NCI-H748 (cell line): Measurements from ENCODE around the gene AGAP1.

ENCODE experiments used
- DNase-seq: peaks from one replicate; lab custom pipeline; 2025; ENCODE audit not compliant: unreplicated experiment; lab: John Stamatoyannopoulos, UW

AGAP1 gene

GRCh38 chr2:235530735-235531134 is 36.9 kb downstream of the AGAP1 start:
- DNase-seq = no peak

DNA sequence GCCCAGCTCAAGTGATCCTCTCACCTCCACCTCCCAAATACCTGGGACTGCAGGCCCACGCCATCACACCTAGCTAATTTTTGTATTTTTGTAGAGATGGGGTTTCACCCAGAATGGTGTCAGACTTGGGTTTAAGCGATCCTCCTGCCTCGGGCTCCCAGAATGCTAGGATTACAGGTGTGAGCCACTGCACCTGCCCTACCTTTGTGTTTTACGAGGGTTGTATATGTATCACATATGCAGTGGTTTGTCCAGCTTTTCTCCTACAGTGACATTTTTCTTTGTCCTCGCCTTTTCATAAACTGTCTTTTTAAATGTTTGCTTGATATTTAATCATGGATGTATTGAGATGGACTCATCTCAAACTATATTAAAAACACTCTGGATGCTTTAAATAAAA is 38.5 kb downstream of the AGAP1 start:
- no peak for DNase-seq

DNA sequence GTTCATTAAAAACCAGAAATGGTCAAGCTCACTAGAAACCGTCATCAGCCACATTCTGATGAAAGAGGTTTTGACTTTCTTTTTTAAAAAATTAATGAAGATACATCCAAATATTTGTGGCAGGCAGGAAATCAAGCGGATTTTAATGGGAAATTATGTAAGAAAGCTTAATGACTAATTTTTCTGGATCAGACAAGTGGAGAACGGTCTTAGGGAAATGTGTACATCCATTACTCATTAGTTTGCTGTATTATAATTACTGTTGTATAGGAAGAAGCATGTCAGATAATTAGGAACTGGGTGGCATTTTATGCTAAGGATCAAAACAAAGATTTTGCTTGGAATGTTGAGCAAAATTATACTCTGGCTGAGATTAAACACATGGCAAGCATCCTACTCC is 39.4 kb downstream of the AGAP1 start:
- no peak for DNase-seq

GRCh38 chr2:235533616-235534385 is 40.0 kb downstream of the AGAP1 start:
- no peak for DNase-seq

GRCh38 chr2:235534678-235535422 is 41.0 kb downstream of the AGAP1 start:
- DNase-seq = no peak

GRCh38 chr2:235535423-235536130 is 41.7 kb downstream of the AGAP1 start:
- DNase-seq = peak; percentile 25

GRCh38 chr2:235536711-235537110 is 42.9 kb downstream of the AGAP1 start:
- no peak for DNase-seq

- no peak for DNase-seq
These were observed 43.3 kb downstream of the AGAP1 start for GRCh38 chr2:235537186-235537585.

DNA sequence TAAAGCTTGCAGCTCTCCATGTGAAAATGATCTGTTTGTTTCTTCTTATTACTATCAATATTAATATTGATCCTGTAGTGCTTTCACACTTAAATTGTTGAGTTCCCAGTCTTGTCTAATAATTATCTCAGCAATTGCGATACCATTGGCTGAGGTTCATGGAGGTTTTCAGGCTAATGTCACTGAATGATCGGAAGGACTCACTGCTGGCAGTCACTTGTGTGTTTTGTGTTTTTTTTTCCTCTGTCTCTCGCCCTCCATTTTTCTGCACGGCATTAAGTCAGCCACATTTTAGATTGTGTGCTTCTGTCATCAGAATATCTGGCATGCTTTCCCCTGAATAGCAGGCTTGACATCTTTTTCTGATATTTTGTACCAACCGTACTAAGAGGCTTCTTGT is 43.7 kb downstream of the AGAP1 start:
- DNase-seq = no peak

DNA sequence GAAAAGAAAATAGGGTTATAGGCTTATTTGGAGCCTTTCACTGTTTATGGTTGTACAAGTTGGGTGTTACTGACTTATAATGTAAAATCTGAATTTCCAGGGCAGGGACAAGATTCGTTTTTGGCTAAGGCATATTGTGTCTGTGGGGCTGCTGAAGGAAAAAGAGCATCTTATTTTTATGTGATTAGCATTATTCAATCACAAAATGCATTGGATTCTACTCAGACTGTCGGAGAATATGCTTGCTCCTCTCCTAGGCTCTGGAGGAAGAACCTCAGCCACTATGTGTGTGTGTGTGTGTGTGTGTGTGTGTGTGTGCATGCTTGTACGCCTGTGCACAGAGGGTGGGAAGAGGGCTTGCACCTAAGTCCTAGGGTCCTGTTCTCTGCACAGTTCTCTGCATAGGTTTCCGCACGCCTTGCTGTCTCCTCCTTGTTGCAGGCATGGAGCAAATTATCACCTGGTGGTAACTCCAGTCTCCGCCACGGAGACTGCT is 44.3 kb downstream of the AGAP1 start:
- DNase-seq = no peak

- DNase-seq = no peak
These were observed 45.1 kb downstream of the AGAP1 start for GRCh38 chr2:235538981-235539380.

DNA sequence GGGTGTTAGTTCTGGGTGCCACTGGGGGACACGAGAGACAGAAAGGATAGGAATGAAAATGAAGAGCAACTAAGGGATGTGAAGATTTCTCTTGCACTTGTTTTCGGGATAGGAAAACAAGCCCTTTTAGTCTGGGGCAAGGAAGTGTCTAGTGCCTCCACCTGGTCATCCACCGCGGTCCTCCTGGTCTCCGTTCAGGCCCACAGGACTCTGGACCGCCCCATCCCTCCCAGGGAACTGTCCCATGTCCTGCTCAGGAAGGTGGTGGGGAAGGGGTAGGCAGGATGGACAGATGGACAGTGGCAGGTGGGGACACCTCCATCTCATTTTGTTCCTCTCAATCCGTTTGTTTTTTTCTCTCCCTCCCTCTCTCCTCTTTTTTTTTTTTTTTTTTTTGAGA is 45.9 kb downstream of the AGAP1 start:
- DNase-seq = no peak

DNA sequence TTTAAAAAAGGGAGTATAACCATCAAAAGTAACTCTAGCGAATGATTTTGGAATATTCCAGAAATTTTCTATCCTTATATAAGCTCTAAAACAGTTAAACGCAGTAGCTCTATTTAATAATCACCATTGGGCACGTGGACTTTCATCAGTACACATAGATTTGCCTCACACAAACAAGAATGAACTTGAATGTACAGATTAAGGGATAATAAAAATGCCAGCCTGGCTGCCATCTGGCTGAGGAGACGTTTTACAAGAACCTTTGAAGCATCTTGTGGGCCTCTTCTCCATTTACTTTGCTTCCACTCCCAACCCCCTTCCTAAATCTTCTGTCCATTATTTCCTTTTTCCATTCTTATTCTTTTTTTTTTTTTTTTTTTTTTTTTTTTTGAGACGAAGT is 47.2 kb downstream of the AGAP1 start:
- no peak for DNase-seq

DNA sequence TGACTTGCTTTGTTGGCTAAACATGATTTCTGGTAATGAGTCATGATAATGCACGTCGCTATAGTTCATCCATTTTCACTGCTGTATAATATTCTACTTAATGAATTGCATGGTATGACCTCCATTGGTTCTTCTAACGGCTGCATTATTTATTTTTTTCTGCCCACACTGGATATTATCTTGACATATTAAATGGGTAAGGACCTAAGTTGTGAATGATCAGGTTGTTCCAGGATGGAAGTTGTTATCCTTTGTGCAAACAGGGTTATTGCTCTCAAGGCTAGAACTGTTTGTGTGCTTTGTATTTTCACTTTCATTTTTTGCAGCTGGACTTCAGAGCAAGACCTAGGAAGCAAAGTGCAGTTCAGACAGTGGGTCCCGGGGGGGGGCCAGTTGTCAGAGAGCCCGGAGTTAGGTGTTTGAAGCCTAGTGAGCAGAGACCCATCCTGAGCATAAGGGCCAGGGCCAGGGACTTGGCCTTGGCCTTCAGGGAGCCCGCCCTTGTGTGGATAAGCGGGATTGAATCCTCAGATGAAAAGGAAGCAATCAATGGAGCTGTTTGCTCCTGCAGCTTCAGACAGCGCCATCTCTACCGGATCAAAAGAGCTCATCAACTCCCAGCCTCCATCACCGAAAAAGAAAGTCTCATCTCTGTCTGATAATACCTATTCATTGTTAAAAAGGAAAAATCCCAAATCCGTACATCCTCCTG is 48.2 kb downstream of the AGAP1 start:
- DNase-seq = peak; percentile 36

DNA sequence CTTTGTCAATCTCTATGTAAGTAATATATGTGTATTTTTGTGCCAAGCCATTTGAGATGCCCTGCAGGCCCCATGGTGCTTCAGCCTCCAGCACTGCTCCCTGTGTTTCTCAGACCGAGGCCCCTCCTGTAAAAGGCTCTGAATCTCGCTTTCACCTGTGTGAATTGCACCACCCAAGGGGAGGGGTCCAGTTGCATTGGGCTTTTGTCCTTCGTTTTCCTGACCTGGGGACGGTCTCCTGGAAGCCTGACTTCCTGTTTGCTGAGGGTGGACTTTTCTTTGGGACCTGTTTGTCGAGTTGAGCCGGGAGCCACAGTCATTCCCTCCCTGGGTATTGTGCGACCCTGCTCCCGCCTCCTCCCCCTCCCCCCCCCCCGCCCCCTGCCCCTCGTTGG is 48.9 kb downstream of the AGAP1 start:
- DNase-seq = peak; percentile 93

- no peak for DNase-seq
These were observed 49.4 kb downstream of the AGAP1 start for GRCh38 chr2:235543128-235543750.

DNA sequence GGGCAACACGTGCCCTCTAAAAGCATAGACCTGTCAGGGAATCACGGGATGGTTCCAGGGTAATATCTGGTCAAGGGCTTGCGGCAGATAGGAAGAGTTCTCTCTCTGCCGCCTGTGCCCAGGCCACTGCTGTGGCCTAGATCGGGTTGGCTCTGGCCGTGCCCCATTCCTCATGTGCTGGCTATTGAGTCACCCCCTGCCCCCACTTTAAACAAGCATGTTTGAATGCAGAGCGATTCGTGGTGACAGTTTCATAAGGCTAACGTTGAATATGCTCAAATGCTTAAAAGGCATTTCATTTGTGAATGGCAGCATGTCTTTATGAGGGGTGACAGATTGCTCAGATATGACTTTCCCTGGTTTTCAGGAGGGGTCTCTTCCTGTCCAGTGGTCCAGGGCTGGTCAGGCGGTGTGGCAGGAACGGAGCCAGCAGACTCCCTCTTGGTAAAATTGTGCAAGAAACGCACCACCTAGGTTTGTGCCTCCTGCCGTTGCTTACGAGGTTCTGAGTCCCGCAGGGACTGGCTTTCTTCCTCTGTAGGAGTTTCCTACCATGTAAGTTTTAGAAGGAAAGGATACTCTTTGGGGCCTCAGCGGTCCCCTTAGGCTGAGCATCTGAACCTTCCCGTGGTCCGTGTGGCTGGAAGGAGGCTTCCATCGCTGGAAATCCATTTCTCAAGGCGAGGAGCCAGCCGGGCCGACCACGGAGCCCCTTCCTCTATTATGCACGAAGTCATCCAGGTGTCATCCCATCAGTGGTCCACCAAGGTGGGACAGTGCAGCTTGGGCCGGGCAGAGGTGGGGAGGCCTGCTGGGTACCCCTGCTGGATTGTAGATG is 50.2 kb downstream of the AGAP1 start:
- no peak for DNase-seq

GRCh38 chr2:235544689-235544969 is 50.8 kb downstream of the AGAP1 start:
- DNase-seq = no peak

GRCh38 chr2:235545339-235546150 is 51.7 kb downstream of the AGAP1 start:
- DNase-seq = no peak
